Lung (tissue), 12 donors: Measurements from ENCODE around the gene TJP2. TPM values are rescaled to one million over a fixed set of nuclear protein-coding genes. Genes with fewer than 3 reads are reported as not detected.

Experiments used
- ATAC-seq: fragments of 200-7000 bp; cut with Tn5 transposase; one replicate; pipeline ENCODE4 v1.9.1; 2020; ENCODE audit warnings: moderate number of reproducible peaks; ENCODE audit not compliant: insufficient read depth, low FRiP score
- DNase-seq, 3 donors: peaks; one replicate each; pipeline ENCODE4 v3.0.0-alpha.2; 2013 to 2017
- H3K27ac ChIP-seq, 2 donors: one replicate each; pipeline ENCODE4 v1.5.1; 2013; ENCODE audit warnings: mild to moderate bottlenecking in 2 of 2, moderate library complexity in 2 of 2, control low read depth in 1 of 2, inconsistent platforms in 1 of 2, low read depth in 1 of 2, low read length in 1 of 2
- H3K27me3 ChIP-seq, 3 donors: one replicate each; pipeline ENCODE4 v1.5.1; 2013; ENCODE audit warnings: low read length in 2 of 3; ENCODE audit not compliant: control insufficient read depth in 3 of 3, insufficient read depth in 3 of 3
- H3K36me3 ChIP-seq, 4 donors: one replicate each; pipeline ENCODE4 v1.5.1; 2013; ENCODE audit warnings: low read length in 4 of 4, mild to moderate bottlenecking in 1 of 4, moderate library complexity in 1 of 4; ENCODE audit not compliant: control insufficient read depth in 4 of 4, insufficient read depth in 4 of 4
- H3K4me1 ChIP-seq, 5 donors: one replicate each; pipeline ENCODE4 v1.5.1; 2013; ENCODE audit warnings: low read length in 5 of 5, mild to moderate bottlenecking in 2 of 5, moderate library complexity in 1 of 5; ENCODE audit not compliant: control insufficient read depth in 5 of 5, insufficient read depth in 5 of 5
- H3K4me3 ChIP-seq: one replicate; pipeline ENCODE4 v1.5.1; 2013; ENCODE audit warnings: mild to moderate bottlenecking, control low read depth, moderate library complexity
- H3K9ac ChIP-seq, 2 donors: one replicate each; pipeline ENCODE4 v1.5.1; 2013; ENCODE audit warnings: low read length in 2 of 2, control low read depth in 1 of 2; ENCODE audit not compliant: insufficient read depth in 1 of 2
- H3K9me3 ChIP-seq, 4 donors: one replicate each; pipeline ENCODE4 v1.5.1; 2013; ENCODE audit warnings: low read length in 3 of 4, mild to moderate bottlenecking in 1 of 4, moderate library complexity in 1 of 4; ENCODE audit not compliant: control insufficient read depth in 4 of 4, insufficient read depth in 3 of 4
- WGBS, 2 donors: extraction: QIAGEN DNeasy Blood & Tissue Kit; methylation state at CpG; one replicate each; pipeline ENCODE4 v1.1.7; 2013; 5-methylcytosine and 5-hydroxymethylcytosine counted together
- polyA plus RNA-seq, 2 donors: library from polyadenylated mRNA; stranded (reverse); fragments of 200-250 nt; gene quantifications; one replicate each; pipeline ENCODE4 v1.2.1, GENCODE V29; 2013
- total RNA-seq, 2 donors: library from RNA; depleted of rRNA in 1 of 2; stranded (reverse); fragments of >200 nt in 1 of 2; gene quantifications; one replicate each; pipeline ENCODE4 v1.2.1, GENCODE V29; 2014 to 2021
- TF ChIP-seq, protein P1 (sequence below): IDR thresholded peaks from 2 replicates; pipeline ENCODE4 v1.5.1; 2012; ENCODE audit warnings: mild to moderate bottlenecking; ENCODE audit errors: control extremely low read depth, extremely low read depth
- donor health status: control.
- donor health status: control.
- donor health status: Bipolar disorder and iron deficiency.
- donor health status: healthy.
- donor health status: DM: yes; HTN: yes; CAD: no.

The TJP2 gene
- total and polyA plus RNA-seq, 4 donors: 39.3 to 181 (median 73.6) TPM

- Histone ChIP-seq H3K4me3 (no peak overlapping the region), H3K9me3 (no peaks in the 10 kb centered on the region), H3K27me3 (no peaks in the 10 kb centered on the region), H3K4me1 (peaks cover 9 to 24% (median 20%) of the 10 kb centered on the region in 5 donors), H3K36me3 (no peaks in the 10 kb centered on the region), H3K9ac (peak overlapping the region in 1 of 2 donors; percentile 43), H3K27ac (no peak overlapping the region)
- TF ChIP-seq, protein P1, sequence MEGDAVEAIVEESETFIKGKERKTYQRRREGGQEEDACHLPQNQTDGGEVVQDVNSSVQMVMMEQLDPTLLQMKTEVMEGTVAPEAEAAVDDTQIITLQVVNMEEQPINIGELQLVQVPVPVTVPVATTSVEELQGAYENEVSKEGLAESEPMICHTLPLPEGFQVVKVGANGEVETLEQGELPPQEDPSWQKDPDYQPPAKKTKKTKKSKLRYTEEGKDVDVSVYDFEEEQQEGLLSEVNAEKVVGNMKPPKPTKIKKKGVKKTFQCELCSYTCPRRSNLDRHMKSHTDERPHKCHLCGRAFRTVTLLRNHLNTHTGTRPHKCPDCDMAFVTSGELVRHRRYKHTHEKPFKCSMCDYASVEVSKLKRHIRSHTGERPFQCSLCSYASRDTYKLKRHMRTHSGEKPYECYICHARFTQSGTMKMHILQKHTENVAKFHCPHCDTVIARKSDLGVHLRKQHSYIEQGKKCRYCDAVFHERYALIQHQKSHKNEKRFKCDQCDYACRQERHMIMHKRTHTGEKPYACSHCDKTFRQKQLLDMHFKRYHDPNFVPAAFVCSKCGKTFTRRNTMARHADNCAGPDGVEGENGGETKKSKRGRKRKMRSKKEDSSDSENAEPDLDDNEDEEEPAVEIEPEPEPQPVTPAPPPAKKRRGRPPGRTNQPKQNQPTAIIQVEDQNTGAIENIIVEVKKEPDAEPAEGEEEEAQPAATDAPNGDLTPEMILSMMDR: no peak
- 50 to 61% methylated on average over 7 of the region's 7 CpGs for WGBS, 2 donors
- peak; percentile 52 to 83 (median 77) for DNase-seq
- no peak for ATAC-seq
Measured at GRCh38 chr9:69198521-69199220, 24.6 kb downstream of the TJP2 start.

GRCh38 chr9:69199769-69200470 is 25.8 kb downstream of the TJP2 start:
- peaks cover 16 to 27% (median 20%) of the 10 kb centered on the region in 5 donors for H3K4me1 ChIP-seq
- DNase-seq (no peak), ATAC-seq (no peak)
- H3K9ac ChIP-seq: no peak overlapping the region
- no peaks in the 10 kb centered on the region for H3K36me3 ChIP-seq
- H3K27ac ChIP-seq: peak overlapping the region in 1 of 2 donors; percentile 5
- no peak overlapping the region for H3K4me3 ChIP-seq
- WGBS, 2 donors: 58 to 70% methylated on average over 9 of the region's 9 CpGs
- TF ChIP-seq, protein P1: no peak
- no peaks in the 10 kb centered on the region for H3K9me3 ChIP-seq
- no peaks in the 10 kb centered on the region for H3K27me3 ChIP-seq

- WGBS, 2 donors: 93 to 96% methylated on average over 4 of the region's 4 CpGs
- Histone ChIP-seq H3K27ac (no peak overlapping the region), H3K27me3 (no peaks in the 10 kb centered on the region), H3K36me3 (no peaks in the 10 kb centered on the region), H3K9ac (no peak overlapping the region), H3K9me3 (no peaks in the 10 kb centered on the region), H3K4me3 (no peak overlapping the region), H3K4me1 (peaks cover 17 to 44% (median 31%) of the 10 kb centered on the region in 5 donors)
- DNase-seq (no peak), ATAC-seq (no peak)
- TF ChIP-seq, protein P1: no peak
Measured at GRCh38 chr9:69202556-69202955, 28.5 kb downstream of the TJP2 start.
